ENCODE results near the gene CTTNBP2NL.

- TF ChIP-seq CHD4 (IDR thresholded peaks at IDR 0.05) (no peak), CHD2 (IDR thresholded peaks at IDR 0.05; ENCODE audit: borderline replicate concordance, low read depth, low read length) (no peak), EED (IDR thresholded peaks at IDR 0.05; ENCODE audit: low read depth) (no peak), ELK1 (IDR thresholded peaks at IDR 0.05; ENCODE audit: low read depth, low read length) (no peak), USF2 (IDR thresholded peaks at IDR 0.05; ENCODE audit: borderline replicate concordance, low read depth, low read length) (no peak), BHLHE40 (IDR thresholded peaks at IDR 0.05; ENCODE audit: borderline replicate concordance in 1 of 2, low read depth in 2 of 2, low read length in 1 of 2) (no peak), CTCF (IDR thresholded peaks at IDR 0.05 in 2 of 3, conservative IDR thresholded peaks at IDR 0.05 in 1 of 3; ENCODE audit: control insufficient read depth in 2 of 3, extremely low read depth in 1 of 3, insufficient read depth in 1 of 3, low read depth in 3 of 3, low read length in 3 of 3) (no peak), EP300 (IDR thresholded peaks at IDR 0.05; ENCODE audit: borderline replicate concordance in 1 of 2, control insufficient read depth in 1 of 2, low read depth in 2 of 2, low read length in 2 of 2) (no peak)
- TF ChIP-seq, protein P1, sequence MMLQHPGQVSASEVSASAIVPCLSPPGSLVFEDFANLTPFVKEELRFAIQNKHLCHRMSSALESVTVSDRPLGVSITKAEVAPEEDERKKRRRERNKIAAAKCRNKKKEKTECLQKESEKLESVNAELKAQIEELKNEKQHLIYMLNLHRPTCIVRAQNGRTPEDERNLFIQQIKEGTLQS (IDR thresholded peaks at IDR 0.05; ENCODE audit: borderline replicate concordance, extremely low read depth, low read depth, low read length): no peak
- TF ChIP-seq, protein P2, sequence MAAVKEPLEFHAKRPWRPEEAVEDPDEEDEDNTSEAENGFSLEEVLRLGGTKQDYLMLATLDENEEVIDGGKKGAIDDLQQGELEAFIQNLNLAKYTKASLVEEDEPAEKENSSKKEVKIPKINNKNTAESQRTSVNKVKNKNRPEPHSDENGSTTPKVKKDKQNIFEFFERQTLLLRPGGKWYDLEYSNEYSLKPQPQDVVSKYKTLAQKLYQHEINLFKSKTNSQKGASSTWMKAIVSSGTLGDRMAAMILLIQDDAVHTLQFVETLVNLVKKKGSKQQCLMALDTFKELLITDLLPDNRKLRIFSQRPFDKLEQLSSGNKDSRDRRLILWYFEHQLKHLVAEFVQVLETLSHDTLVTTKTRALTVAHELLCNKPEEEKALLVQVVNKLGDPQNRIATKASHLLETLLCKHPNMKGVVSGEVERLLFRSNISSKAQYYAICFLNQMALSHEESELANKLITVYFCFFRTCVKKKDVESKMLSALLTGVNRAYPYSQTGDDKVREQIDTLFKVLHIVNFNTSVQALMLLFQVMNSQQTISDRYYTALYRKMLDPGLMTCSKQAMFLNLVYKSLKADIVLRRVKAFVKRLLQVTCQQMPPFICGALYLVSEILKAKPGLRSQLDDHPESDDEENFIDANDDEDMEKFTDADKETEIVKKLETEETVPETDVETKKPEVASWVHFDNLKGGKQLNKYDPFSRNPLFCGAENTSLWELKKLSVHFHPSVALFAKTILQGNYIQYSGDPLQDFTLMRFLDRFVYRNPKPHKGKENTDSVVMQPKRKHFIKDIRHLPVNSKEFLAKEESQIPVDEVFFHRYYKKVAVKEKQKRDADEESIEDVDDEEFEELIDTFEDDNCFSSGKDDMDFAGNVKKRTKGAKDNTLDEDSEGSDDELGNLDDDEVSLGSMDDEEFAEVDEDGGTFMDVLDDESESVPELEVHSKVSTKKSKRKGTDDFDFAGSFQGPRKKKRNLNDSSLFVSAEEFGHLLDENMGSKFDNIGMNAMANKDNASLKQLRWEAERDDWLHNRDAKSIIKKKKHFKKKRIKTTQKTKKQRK (IDR thresholded peaks at IDR 0.05; ENCODE audit: low read depth, low read length): no peak
Measured at GRCh38 chr1:112458756-112459155, 62.7 kb downstream of the CTTNBP2NL start.
